OCI-LY7 (cell line): ENCODE measurements around the gene RAB37. TPM values are rescaled to one million over a fixed set of nuclear protein-coding genes. Genes with fewer than 3 reads are reported as not detected.

Source experiments
- BruUV-seq: library from RNA; stranded (reverse); fragments of 400-500 nt; replicated peaks from 2 replicates; lab custom pipeline; 2021; lab: Mats Ljungman, UMichigan
- CTCF ChIA-PET: fragments of 300-600 bp; sonication (Branson Sonifier 250); formaldehyde crosslinking; loops from one replicate; lab custom pipeline; 2022; ENCODE audit warnings: antibody characterized with exemption; ENCODE audit not compliant: unreplicated experiment; lab: Charles Lee
- POLR2A ChIA-PET: fragments of 300-600 bp; sonication (Branson Sonifier 250); formaldehyde crosslinking; loops from one replicate; lab custom pipeline; 2022; ENCODE audit warnings: antibody characterized with exemption; lab: Charles Lee
- DNase-seq: peaks from one replicate; pipeline ENCODE4 v3.0.0-alpha.2; 2015; ENCODE audit warnings: low spot score
- H2AFZ ChIP-seq: fragments of 200-600 bp; sonication (generic), shearing (Covaris generic); 2 replicates; pipeline ENCODE4 v1.6.1; 2014; ENCODE audit warnings: mild to moderate bottlenecking, antibody characterized with exemption, low read length, moderate library complexity
- H3K27ac ChIP-seq: fragments of 200-600 bp; sonication (generic); 2 replicates; pipeline ENCODE4 v1.5.1; 2014; ENCODE audit warnings: mixed run types, low read depth, mild to moderate bottlenecking, moderate library complexity, low read length, inconsistent platforms; ENCODE audit not compliant: poor library complexity, severe bottlenecking
- H3K36me3 ChIP-seq: fragments of 200-600 bp; sonication (generic); 2 replicates; pipeline ENCODE4 v1.6.1; 2014; ENCODE audit warnings: mild to moderate bottlenecking, antibody characterized with exemption, low read length, moderate library complexity, mixed read lengths; ENCODE audit not compliant: insufficient read depth
- H3K4me1 ChIP-seq: fragments of 200-600 bp; sonication (generic); 2 replicates; pipeline ENCODE4 v1.5.1; 2014; ENCODE audit warnings: mild to moderate bottlenecking, low read length; ENCODE audit not compliant: insufficient read depth, poor library complexity, severe bottlenecking
- H3K4me2 ChIP-seq: fragments of 200-600 bp; sonication (generic); 2 replicates; pipeline ENCODE4 v1.6.1; 2014; ENCODE audit warnings: mild to moderate bottlenecking, low read length
- H3K4me3 ChIP-seq: fragments of 200-600 bp; sonication (generic); 2 replicates; pipeline ENCODE4 v1.5.1; 2014; ENCODE audit warnings: mild to moderate bottlenecking, low read depth, low read length; ENCODE audit not compliant: poor library complexity, severe bottlenecking
- H3K79me2 ChIP-seq: fragments of 200-600 bp; sonication (generic); 2 replicates; pipeline ENCODE4 v1.6.1; 2016; ENCODE audit warnings: low read depth, mild to moderate bottlenecking, low read length, moderate library complexity, mixed read lengths; ENCODE audit not compliant: insufficient read depth
- H3K9me2 ChIP-seq: fragments of 200-600 bp; sonication (generic); 2 replicates; pipeline ENCODE4 v1.6.1; 2016; ENCODE audit warnings: mild to moderate bottlenecking, low read length, mixed read lengths; ENCODE audit not compliant: insufficient read depth
- H3K9me3 ChIP-seq: fragments of 200-600 bp; sonication (generic); 2 replicates; pipeline ENCODE4 v1.6.1; 2014; ENCODE audit warnings: mild to moderate bottlenecking, mixed run types, low read length, mixed read lengths
- H4K20me1 ChIP-seq: fragments of 200-600 bp; sonication (generic); 2 replicates; pipeline ENCODE4 v1.6.1; 2014; ENCODE audit warnings: mild to moderate bottlenecking, antibody characterized with exemption, low read length, moderate library complexity, mixed read lengths; ENCODE audit not compliant: insufficient read depth
- EZH2phosphoT487 ChIP-seq: fragments of 200-600 bp; sonication (generic); IDR thresholded peaks from 2 replicates; pipeline ENCODE4 v1.6.1; 2018; ENCODE audit warnings: low read depth, borderline replicate concordance, mild to moderate bottlenecking, mixed run types, antibody characterized with exemption, low read length, moderate library complexity, mixed read lengths
- intact Hi-C: fragments of 100-400 bp; cut with micrococcal nuclease; formaldehyde crosslinking; loops from one replicate; pipeline ENCODE4 v1.10.0; 2022; ENCODE audit not compliant: unreplicated experiment
- total RNA-seq, 2 experiments: library from RNA; depleted of rRNA in 1 of 2; stranded (reverse); fragments of >200 nt in 1 of 2; shearing (Covaris generic) in 1 of 2; gene quantifications; 2 replicates each; pipeline ENCODE4 v1.2.3, GENCODE V29; 2014 to 2022
- TF ChIP-seq, protein P1 (sequence below): fragments of 200-600 bp; sonication (generic); conservative IDR thresholded peaks from 2 replicates; pipeline ENCODE4 v1.5.1; 2014; ENCODE audit warnings: mild to moderate bottlenecking, antibody characterized with exemption, low read length, moderate library complexity, mixed read lengths

Gene RAB37
- total RNA-seq, 2 experiments from 2014 or later = 6.3 to 12.7 TPM

DNA sequence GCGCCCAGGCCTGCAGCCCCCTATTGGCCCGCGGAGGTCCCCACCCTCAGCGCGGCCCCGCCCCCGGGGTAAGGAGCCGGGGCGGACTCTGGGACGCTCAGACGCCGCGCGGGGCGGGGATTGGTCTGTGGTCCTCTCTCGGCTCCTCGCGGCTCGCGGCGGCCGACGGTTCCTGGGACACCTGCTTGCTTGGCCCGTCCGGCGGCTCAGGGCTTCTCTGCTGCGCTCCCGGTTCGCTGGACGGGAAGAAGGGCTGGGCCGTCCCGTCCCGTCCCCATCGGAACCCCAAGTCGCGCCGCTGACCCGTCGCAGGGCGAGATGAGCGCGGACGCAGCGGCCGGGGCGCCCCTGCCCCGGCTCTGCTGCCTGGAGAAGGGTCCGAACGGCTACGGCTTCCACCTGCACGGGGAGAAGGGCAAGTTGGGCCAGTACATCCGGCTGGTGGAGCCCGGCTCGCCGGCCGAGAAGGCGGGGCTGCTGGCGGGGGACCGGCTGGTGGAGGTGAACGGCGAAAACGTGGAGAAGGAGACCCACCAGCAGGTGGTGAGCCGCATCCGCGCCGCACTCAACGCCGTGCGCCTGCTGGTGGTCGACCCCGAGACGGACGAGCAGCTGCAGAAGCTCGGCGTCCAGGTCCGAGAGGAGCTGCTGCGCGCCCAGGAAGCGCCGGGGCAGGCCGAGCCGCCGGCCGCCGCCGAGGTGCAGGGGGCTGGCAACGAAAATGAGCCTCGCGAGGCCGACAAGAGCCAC is 11.6 kb downstream of the RAB37 start, which contains the start of gene NHERF1:
Gene NHERF1, plus strand, starts transcription at position 100 of the 750 bp plus-strand sequence. Its CDS starts 219 bp downstream, at position 319.
- TF ChIP-seq EZH2phosphoT487 = no peak
- TF ChIP-seq, protein P1, sequence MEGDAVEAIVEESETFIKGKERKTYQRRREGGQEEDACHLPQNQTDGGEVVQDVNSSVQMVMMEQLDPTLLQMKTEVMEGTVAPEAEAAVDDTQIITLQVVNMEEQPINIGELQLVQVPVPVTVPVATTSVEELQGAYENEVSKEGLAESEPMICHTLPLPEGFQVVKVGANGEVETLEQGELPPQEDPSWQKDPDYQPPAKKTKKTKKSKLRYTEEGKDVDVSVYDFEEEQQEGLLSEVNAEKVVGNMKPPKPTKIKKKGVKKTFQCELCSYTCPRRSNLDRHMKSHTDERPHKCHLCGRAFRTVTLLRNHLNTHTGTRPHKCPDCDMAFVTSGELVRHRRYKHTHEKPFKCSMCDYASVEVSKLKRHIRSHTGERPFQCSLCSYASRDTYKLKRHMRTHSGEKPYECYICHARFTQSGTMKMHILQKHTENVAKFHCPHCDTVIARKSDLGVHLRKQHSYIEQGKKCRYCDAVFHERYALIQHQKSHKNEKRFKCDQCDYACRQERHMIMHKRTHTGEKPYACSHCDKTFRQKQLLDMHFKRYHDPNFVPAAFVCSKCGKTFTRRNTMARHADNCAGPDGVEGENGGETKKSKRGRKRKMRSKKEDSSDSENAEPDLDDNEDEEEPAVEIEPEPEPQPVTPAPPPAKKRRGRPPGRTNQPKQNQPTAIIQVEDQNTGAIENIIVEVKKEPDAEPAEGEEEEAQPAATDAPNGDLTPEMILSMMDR = peak; percentile 70
- Histone ChIP-seq H3K27ac (peak within 1 kb of the TSS; percentile 69), H3K4me1 (peaks cover 36% of the 10 kb centered on the region), H3K9me3 (no peaks in the 10 kb centered on the region), H4K20me1 (peaks cover 11% of the 10 kb centered on the region; the same call in 1 of the 2 replicates), H3K4me3 (peak within 1 kb of the TSS; percentile 86), H3K36me3 (peaks cover 23% of the 10 kb centered on the region), H3K79me2 (peaks cover 26% of the 10 kb centered on the region; the same call in 1 of the 2 replicates), H2AFZ (peak within 1 kb of the TSS; percentile 40; the same call in 1 of the 2 replicates), H3K4me2 (peak within 1 kb of the TSS; percentile 87), H3K9me2 (no peaks in the 10 kb centered on the region)
- CTCF ChIA-PET = interaction anchor here (0.5 to 1.6 kb wide), 4 partner anchors 10 to 46 kb away, joined by 3 to 6 read pairs (median 3); partner anchors contain the start of gene NAT9
- peak; percentile 99 for DNase-seq
- BruUV-seq = TSS peak; percentile 86
- intact Hi-C loops = loop anchor here (1.0 kb wide), 3 partner anchors 22 to 33 kb away; partner anchors contain the start of gene NAT9
- POLR2A ChIA-PET = interaction anchor here (0.6 to 2.1 kb wide), 11 partner anchors 10 to 124 kb away, joined by 3 to 8 read pairs (median 4); partner anchors contain the start of genes FDXR and RAB37

DNA sequence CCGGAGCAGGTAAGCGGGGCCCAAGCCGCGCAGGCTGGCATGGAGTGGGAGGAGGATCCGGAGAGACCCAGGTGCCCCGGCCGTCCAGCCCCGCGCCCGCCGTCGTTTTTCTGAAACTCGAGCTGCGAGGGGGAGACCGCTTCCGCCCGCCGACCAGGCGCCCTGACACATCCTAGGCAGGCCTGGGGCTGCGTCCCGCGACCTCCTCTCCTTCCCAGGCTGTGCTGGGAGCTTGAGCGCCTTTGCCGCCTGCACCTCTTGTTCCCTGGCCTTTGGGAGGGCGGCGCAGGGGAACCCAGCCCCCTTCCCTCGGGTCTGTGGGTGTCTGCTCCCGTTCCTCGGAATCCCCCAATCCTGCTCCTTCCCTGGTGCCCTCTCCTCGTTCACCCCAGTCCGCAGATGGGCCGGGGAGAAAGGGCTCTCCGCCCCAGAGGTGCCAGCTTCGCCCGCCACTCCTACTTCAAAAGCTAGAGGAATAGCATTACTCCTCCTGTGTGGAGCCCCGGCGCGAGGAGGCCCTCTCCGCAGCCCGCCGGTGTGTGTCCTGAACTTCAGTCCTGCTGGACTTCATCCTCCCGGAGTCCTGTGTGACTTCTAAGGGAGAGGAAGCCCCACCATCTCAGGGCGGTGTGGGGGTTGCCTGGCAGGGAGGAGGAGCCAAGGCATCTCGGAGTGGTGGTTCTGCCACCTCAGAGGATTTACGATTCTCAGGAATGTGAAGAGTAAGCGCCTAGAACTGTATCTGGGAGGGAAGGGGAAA is 12.4 kb downstream of the RAB37 start:
- peak overlapping the region; percentile 87 for H3K4me2 ChIP-seq
- peaks cover 26% of the 10 kb centered on the region; the same call in 1 of the 2 replicates for H3K79me2 ChIP-seq
- TF ChIP-seq, protein P1 = 0 out of 2 replicates have a peak, but pooled peaks have one; percentile 16
- TF ChIP-seq EZH2phosphoT487 = no peak
- intact Hi-C loops = loop anchor here (1.0 kb wide), 2 partner anchors 21 to 32 kb away; no protein-coding TSS in a partner anchor
- peak overlapping the region; percentile 69 for H3K27ac ChIP-seq
- H3K9me2 ChIP-seq = no peaks in the 10 kb centered on the region
- peaks cover 33% of the 10 kb centered on the region for H3K4me1 ChIP-seq
- no peaks in the 10 kb centered on the region for H3K9me3 ChIP-seq
- ChIA-PET CTCF (interaction anchor here (0.5 to 1.6 kb wide), 6 partner anchors 10 to 775 kb away, joined by 3 to 6 read pairs (median 3); partner anchors contain the start of gene NAT9), POLR2A (interaction anchor here (0.6 to 2.1 kb wide), 12 partner anchors 9 to 124 kb away, joined by 3 to 8 read pairs (median 4); partner anchors contain the start of genes FDXR and RAB37)
- peaks cover 25% of the 10 kb centered on the region for H3K36me3 ChIP-seq
- no TSS peak for BruUV-seq
- H3K4me3 ChIP-seq = peak overlapping the region; percentile 86
- H4K20me1 ChIP-seq = peaks cover 11% of the 10 kb centered on the region; the same call in 1 of the 2 replicates
- peak; percentile 69 for DNase-seq
- H2AFZ ChIP-seq = no peak overlapping the region
